Adrenal gland (tissue), 12 donors: Measurements from ENCODE around the gene RPIA. TPM values are rescaled to one million over a fixed set of nuclear protein-coding genes. Genes with fewer than 3 reads are reported as not detected.

Experiments
- DNase-seq, 7 donors: peaks; one replicate each; pipeline ENCODE4 v3.0.0-alpha.2; 2019 to 2020
- H3K27ac ChIP-seq, 5 donors: fragments of 200-600 bp; sonication (generic) in 4 of 5; 1 replicate in 3 of 5; 2 replicates in 2 of 5; pipeline versions ENCODE4 v1.5.1 to v1.8.0; 2016 to 2020; ENCODE audit warnings: mild to moderate bottlenecking in 1 of 5
- H3K27me3 ChIP-seq: fragments of 200-600 bp; 2 replicates; pipeline ENCODE4 v1.8.0; 2021
- H3K36me3 ChIP-seq, 2 donors: fragments of 200-600 bp; replicated peaks in 1 of 2; 1 replicate in 1 of 2; 2 replicates in 1 of 2; pipeline versions ENCODE4 v1.5.1 to v1.8.0; 2018 to 2022
- H3K4me1 ChIP-seq, 2 donors: fragments of 200-600 bp; replicated peaks in 1 of 2; 1 replicate in 1 of 2; 2 replicates in 1 of 2; pipeline versions ENCODE4 v1.5.1 to v1.8.0; 2018 to 2021
- H3K4me3 ChIP-seq, 4 donors: fragments of 200-600 bp; sonication (generic) in 3 of 4; one replicate each; pipeline ENCODE4 v1.5.1; 2016 to 2018
- H3K9me3 ChIP-seq, 3 donors: fragments of 200-600 bp; sonication (generic) in 1 of 3; replicated peaks in 1 of 3; 1 replicate in 2 of 3; 2 replicates in 1 of 3; pipeline versions ENCODE4 v1.5.1 to v1.8.0; 2016 to 2021
- POLR2A ChIP-seq, 2 donors: fragments of 450-650 bp; IDR thresholded peaks; one replicate each; pipeline ENCODE4 v1.6.1; 2017; ENCODE audit warnings: antibody characterized with exemption in 2 of 2, mild to moderate bottlenecking in 2 of 2, moderate library complexity in 1 of 2
- WGBS, 4 donors: extraction: QIAGEN DNeasy Blood & Tissue Kit in 2 of 4; methylation state at CpG; one replicate each; pipeline versions ENCODE4 v1.1.5 to v1.1.7; 2013 to 2017; 5-methylcytosine and 5-hydroxymethylcytosine counted together
- intact Hi-C, 2 donors: fragments of 100-400 bp; cut with DNase I; formaldehyde crosslinking; loops; one replicate each; pipeline versions ENCODE4 v1.14.1 to v1.15.0; 2022 to 2023
- polyA plus RNA-seq, 3 donors: library from polyadenylated mRNA; stranded (reverse); fragments of 200-250 nt in 2 of 3; fragments of 350-450 nt in 1 of 3; fragmentation: Illumina TruSeq in 1 of 3; extraction: RNeasy Lipid Tissue Mini Kit (QIAGEN cat#74804) in 1 of 3; gene quantifications; one replicate each; pipeline ENCODE4 v1.2.3, GENCODE V29; 2013 to 2014
- total RNA-seq, 9 donors: library from RNA; depleted of rRNA in 4 of 9; stranded (reverse); fragments of >200 nt in 4 of 9; fragments of 120-200 nt in 1 of 9; fragmentation: NEBNext Ultra II Directional in 1 of 9; extraction: Animal tissue kit (Norgen Biotek cat#: 25700) in 1 of 9; gene quantifications; one replicate each; pipeline versions ENCODE4 v1.1.0 to v1.2.4, GENCODE V29; 2013 to 2023
- TF ChIP-seq, protein P1 (sequence below), 6 experiments: fragments of 450-650 bp in 4 of 6; fragments of 200-600 bp in 2 of 6; sonication (generic) in 1 of 6; IDR thresholded peaks; 1 replicate in 5 of 6; 2 replicates in 1 of 6; pipeline versions ENCODE4 v1.5.1 to v1.8.0; 2016 to 2021; ENCODE audit warnings: antibody characterized with exemption in 6 of 6, mild to moderate bottlenecking in 2 of 6, moderate library complexity in 1 of 6
- donor health status: healthy with polysubstance abuse.
- donor health status: Bipolar disorder and iron deficiency.
- donor health status: DM: yes; HTN: yes; CAD: no.
- donor health status: DM: no; HTN: no; CAD: no.
- donor health status: DM: no; HTN: no; CAD: no.
- donor health status: DM: yes; HTN: yes; CAD: no.

RPIA gene
- total and polyA plus RNA-seq, 12 donors: 1.9 to 16.9 (median 11.3) TPM

GRCh38 chr2:88698498-88699233, 7.2 kb downstream of the RPIA start:
- intact Hi-C loops: no loop called here
- Histone ChIP-seq H3K27me3 (no peaks in the 10 kb centered on the region), H3K4me1 (peaks cover 0 to 4% of the 10 kb centered on the region in 2 donors), H3K4me3 (no peak overlapping the region), H3K9me3 (no peaks in the 10 kb centered on the region), H3K36me3 (no peaks in the 10 kb centered on the region), H3K27ac (no peak overlapping the region)
- WGBS, 4 donors: 88 to 99% (median 94%) methylated on average over 2 to 3 of the region's 3 CpGs
- TF ChIP-seq, protein P1, sequence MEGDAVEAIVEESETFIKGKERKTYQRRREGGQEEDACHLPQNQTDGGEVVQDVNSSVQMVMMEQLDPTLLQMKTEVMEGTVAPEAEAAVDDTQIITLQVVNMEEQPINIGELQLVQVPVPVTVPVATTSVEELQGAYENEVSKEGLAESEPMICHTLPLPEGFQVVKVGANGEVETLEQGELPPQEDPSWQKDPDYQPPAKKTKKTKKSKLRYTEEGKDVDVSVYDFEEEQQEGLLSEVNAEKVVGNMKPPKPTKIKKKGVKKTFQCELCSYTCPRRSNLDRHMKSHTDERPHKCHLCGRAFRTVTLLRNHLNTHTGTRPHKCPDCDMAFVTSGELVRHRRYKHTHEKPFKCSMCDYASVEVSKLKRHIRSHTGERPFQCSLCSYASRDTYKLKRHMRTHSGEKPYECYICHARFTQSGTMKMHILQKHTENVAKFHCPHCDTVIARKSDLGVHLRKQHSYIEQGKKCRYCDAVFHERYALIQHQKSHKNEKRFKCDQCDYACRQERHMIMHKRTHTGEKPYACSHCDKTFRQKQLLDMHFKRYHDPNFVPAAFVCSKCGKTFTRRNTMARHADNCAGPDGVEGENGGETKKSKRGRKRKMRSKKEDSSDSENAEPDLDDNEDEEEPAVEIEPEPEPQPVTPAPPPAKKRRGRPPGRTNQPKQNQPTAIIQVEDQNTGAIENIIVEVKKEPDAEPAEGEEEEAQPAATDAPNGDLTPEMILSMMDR (IDR thresholded peaks at IDR 0.05): no peak
- no peak for TF ChIP-seq POLR2A (IDR thresholded peaks at IDR 0.05)
- no peak for DNase-seq

DNA sequence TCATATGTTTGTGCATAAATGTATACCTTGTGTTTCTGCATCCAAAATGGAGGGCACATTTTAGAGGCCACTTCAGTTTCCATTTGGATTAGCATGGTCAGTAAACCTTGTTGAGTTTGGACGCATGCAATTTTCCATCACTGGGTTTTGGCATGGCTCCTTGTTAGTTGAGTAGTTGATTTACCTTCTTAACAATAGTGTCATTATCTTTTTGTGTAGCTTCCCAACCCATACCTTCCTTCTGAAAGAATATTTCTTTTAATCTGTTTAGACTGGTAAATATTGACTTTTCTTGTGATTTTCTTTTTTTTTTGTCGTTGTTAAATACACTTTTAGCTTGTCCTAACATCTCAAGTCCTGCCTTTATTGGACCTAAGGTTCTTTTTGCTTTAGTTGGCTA, 15.5 kb downstream of the RPIA start:
- Histone ChIP-seq H3K4me3 (no peak overlapping the region), H3K4me1 (no peaks in the 10 kb centered on the region), H3K9me3 (no peaks in the 10 kb centered on the region), H3K36me3 (no peaks in the 10 kb centered on the region), H3K27ac (no peak overlapping the region), H3K27me3 (no peaks in the 10 kb centered on the region)
- DNase-seq: no peak
- TF ChIP-seq POLR2A (IDR thresholded peaks at IDR 0.05): no peak
- TF ChIP-seq, protein P1 (IDR thresholded peaks at IDR 0.05): no peak
- 93 to 100% (median 95%) methylated on average over 2 of the region's 2 CpGs for WGBS, 4 donors
- intact Hi-C loops: no loop called here

- no peaks in the 10 kb centered on the region for H3K9me3 ChIP-seq
Observed at GRCh38 chr2:88709181-88709631, 17.7 kb downstream of the RPIA start.

GRCh38 chr2:88711289-88711688, 19.8 kb downstream of the RPIA start:
- H3K4me3 ChIP-seq: no peak overlapping the region
- H3K4me1 ChIP-seq: no peaks in the 10 kb centered on the region
- DNase-seq: no peak
- WGBS, 4 donors: 80 to 90% (median 83%) methylated on average over 1 of the region's 1 CpG
- TF ChIP-seq POLR2A (IDR thresholded peaks at IDR 0.05): no peak
- TF ChIP-seq, protein P1 (IDR thresholded peaks at IDR 0.05): no peak
- intact Hi-C loops: no loop called here
- no peaks in the 10 kb centered on the region for H3K9me3 ChIP-seq
- H3K36me3 ChIP-seq: no peaks in the 10 kb centered on the region
- H3K27me3 ChIP-seq: no peaks in the 10 kb centered on the region
- H3K27ac ChIP-seq: no peak overlapping the region

More at GRCh38 chr2:88709181-88709631, 17.7 kb downstream of the RPIA start:
- no peak for TF ChIP-seq POLR2A (IDR thresholded peaks at IDR 0.05)
- TF ChIP-seq, protein P1 (IDR thresholded peaks at IDR 0.05): no peak
- Histone ChIP-seq H3K4me1 (no peaks in the 10 kb centered on the region), H3K27me3 (no peaks in the 10 kb centered on the region), H3K27ac (no peak overlapping the region), H3K4me3 (no peak overlapping the region), H3K36me3 (no peaks in the 10 kb centered on the region)
- intact Hi-C loops: no loop called here
- WGBS, 4 donors: 77 to 98% (median 90%) methylated on average over 4 of the region's 4 CpGs
- no peak for DNase-seq
